Measurements from ENCODE around the gene HJURP.

The HJURP gene

DNA sequence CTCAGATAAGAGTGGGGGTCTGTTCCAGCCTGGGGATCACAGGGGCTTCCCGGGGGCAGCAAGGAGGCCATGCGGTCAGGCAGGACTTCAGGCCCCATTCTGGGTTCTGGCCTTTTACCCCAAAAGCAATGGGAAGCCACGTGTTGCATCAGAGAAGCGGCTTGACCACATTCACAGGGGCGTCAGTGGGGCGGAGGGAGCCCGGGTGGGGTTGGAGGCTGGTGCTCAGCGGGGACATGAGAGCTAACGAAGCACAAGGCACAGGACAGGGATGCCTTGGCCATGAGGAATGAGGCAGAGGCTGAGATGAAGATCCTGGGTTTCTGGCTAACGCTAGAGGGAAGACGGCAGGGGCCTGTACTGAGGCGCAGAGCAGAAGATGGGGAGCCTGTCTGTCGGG lies 6.1 kb downstream of the HJURP start:
- DNase-seq: no peak

DNA sequence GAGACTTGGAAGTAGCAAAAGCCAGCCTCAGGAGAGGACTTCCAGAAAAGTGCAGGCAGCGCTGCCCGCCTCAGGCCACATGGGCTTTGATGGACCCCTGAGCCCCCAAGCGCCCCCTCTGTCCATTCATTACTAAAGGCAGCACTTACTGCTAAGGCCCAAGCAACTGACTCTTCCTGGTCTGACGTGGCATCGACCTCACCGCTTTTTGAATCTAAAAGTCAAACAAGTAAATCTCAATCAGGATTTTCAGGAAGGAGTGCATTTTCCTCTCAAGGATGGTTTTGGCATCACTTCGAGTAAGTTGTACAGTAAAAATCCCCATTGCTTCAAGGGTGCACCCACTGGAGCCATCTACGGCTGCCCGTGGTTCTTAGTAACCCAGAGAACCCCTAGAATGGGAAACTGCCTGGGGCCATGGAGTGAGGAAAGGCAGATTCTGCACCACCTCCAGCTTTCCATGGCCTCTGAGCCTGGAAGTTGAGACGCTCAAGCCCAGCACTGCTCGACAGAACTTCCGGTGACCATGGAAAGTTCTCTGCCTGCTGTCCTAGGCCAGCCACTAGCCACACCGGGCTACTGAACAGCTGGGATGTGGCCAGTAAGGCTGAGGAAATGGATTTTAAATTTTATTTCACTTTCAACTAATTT lies 7.0 kb downstream of the HJURP start:
- no peak for DNase-seq

DNA sequence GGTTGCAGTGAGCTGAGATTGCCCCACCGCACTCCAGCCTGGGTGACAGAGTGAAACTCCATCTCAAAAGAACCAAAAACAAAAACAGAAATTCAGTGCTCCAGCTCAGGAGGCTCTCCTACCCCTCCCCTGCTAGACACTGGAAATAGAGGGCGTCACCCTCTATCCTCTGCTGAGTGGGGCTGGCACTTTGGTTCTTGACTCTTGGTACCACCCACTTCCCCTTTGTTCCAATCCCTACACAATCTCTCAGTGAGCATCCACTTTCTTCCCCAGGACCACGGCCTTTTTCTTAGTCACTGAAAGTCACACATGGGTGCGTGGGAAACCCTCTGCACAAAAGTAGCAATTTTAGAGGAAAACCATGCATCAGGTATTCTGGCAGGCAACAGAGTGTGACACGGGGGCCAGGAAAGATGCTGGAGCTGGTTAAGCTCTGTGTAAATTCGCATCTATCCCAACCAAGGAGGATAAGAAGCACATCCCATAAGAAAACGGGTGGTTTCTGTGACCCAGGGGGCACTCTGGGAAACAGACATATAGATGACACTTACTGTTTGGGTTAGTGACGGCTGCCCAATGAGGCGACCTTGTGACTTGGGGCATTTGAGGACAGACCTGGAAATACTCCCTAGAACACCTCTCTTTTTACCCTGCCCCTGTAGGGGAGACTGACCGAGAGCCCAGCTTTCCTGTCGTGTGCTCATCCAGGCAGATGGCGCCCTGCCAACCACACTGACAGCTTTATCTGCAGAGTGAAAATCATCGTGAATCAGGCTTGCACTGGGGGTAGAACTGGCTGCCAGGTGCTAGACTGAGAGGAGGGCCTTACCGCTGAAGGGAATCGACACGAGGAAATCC lies 7.7 kb downstream of the HJURP start:
- no peak for DNase-seq

DNA sequence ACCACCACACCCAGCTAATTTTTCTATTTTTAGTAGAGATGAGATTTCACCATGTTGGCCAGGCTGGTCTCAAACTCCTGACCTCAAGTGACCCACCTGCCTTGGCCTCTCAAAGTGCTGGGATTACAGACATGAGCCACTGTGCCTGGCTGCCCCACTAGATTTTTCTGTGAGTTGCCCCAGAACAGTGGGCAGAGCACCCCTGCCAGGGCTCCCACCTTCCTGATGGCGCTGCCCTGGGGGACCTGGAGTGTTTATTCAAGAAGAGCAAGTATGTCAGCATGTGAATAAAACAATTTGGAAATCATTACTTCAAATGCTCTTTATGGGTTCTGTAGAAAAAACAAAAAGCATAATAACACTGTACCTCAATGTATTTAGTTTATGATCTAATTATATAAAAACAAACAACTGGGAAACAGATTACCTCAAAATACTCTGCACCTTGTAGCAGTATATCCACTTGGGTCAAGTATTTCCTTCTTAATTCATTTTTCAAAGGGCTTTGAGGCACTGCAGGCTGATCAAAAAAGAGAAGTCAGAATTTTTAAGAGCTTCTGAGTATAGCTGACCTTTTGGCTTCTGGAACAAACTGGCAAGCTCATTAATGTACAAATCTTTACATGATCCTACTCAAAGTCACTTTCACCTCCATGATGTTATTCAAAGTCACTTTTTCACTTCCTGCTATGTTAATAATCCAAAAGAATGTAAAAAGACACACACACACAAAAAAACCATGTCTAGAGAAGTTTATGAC lies 8.9 kb downstream of the HJURP start:
- DNase-seq: no peak

DNA sequence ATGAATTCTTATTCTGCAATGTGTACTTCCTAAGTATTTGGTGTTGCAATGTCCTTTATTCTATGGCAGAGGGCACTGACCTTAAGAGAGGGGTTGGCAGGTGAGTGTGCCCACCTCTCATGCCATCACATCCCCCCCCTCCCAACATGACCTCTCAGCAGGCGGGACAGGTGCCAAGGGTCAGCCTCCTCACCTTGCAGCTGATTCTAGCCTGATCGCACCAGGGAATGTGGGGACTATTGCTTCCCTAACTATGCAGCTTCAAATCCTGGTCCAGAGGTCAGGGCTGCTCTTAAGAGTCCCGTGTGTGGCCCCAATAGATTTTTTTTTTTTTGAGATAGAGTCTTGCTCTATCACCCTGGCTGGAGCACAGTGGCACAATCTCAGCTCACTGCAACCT lies 9.5 kb downstream of the HJURP start:
- no peak for DNase-seq

DNA sequence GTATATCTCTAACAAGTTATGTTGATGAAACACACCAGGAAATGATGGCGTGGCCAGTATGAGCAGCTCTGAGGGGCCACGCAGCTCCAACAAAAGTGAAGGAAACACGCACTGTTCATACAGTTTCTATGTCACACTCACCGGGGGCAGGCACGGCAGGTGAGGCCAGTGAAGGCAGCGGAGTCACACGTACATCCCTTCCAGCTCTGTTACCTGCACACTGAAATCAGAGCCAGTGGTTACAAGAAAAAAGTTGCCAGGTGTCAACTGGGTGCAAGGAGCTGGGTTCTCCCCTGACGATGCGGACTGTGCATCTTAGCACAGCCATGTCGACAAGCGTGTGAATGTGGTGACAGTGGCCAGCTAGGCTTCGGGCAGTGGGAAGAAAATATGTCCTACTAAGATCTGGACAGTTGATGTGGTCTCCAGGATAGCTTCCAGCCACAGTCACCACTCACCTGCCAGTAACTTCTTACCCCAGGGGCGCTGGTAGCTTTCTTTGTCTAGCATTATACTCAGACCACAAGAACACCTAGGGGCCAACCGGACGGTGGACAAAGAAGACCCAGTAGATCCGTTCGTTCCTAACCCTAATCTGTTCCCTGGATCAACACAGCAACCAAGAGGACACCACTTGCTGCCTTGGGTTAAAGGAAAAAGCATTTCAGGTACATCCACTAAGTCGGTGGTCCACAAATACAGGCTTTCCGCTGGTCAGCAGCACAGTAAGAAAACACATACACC lies 10.1 kb downstream of the HJURP start:
- no peak for DNase-seq

DNA sequence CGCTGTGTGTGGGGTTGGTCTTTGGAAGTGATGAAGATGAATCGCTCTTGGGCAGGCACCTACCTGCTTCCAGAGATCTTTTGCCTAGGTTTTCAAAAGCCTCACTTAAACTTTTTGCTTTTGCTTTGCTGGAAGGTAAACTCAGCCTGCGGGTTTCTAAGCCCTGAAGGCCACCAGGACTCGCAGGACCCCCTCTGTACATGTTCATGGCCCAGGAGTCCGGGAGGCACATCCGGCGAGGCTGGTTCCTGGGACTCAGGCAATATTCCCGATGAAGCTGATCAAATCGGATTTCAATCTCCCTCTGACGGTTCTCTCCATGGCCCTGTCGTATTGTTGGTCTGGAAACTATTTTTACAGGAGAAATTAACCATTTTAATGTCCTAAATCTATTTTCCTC lies 13.2 kb downstream of the HJURP start:
- DNase-seq: no peak

DNA sequence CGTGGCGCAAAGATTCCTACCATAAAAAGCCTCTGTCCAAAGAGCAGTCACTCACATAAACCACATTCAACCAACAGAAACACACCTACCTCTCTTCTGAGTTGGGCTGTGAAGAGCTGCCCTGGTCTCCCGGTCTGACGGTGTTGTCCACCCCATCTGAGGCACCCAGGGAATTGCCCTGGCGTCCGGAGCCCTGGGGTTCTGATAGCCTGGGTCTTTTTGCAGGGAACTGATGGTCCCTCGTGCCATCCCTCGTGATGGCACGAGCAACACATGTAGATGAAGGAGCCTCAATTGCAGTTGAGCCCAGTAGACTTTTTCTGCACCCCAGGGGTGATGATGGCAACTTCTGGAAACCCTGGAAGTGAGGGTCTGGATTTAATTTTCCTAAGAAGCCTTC lies 13.8 kb downstream of the HJURP start:
- no peak for DNase-seq

DNA sequence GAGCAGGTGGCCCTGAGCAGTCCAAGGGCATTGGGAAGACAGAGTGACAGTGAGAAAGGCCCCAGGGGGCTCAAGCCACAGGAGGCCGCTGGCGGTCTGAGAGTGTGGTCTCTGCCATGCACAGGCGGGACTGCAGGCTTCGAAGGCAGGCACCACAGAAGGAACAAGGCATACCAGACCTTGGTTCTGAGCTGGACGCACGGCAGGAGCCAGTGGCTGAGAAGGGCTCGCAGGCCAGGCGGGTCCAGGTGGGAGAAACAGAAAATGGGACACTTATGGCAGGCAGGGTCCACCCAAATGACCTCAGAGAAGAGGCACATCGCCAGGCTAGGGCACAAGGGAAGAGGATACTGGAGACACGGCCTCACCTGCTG lies 14.9 kb downstream of the HJURP start:
- DNase-seq: no peak

DNA sequence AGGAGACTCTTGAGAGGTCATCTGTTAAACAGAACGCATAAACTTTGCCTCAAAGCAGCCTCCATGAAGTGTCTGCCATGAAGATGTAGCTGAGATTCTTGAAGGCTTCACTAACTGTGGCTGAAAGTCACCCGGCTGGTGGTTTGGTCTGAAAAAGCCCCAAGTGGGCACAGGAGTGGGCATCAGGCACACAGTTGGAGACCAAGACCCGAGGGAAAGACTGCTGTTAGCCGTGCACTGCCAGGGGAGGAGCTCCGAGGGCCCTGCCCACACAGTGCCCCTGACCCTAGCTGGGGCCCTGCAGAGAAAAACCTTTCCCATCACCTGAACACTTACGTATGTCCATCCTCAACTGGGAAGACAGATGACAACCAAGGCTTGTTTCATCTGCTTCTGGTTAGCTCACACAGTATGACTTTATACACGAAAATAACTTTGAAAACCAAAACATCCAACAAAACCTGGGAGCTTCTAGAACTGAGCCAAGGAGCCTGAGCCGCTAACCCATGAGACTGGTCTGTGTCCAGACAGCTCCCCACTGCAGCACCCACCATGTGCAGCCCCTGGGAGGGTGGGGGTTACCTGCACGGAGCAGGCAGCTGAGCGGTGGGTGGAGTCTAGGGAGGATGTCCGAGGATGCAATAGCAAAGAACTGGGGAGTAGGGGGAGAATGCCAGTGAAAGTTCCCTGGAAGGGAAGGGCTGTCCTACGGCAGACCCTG lies 15.4 kb downstream of the HJURP start:
- no peak for DNase-seq

DNA sequence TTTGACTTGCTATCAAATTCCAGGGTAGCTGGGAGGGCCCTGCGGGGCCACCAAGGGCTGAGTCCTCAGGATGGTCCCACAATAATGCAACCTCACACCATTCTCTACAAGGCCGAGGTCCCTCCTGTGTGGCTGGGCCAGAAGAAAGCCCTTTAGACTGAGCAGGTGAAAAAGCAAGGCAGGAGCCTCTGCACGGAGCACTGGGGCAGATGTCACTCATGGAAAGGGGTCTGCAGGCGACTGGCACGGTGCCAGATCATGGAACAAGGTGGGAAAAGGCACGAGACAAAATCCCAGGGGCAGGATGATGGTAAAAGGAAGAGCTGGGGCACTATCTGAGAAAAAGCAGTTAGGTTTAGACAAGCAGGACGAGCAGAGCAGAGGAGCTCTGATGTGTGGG lies 16.1 kb downstream of the HJURP start:
- DNase-seq: no peak

DNA sequence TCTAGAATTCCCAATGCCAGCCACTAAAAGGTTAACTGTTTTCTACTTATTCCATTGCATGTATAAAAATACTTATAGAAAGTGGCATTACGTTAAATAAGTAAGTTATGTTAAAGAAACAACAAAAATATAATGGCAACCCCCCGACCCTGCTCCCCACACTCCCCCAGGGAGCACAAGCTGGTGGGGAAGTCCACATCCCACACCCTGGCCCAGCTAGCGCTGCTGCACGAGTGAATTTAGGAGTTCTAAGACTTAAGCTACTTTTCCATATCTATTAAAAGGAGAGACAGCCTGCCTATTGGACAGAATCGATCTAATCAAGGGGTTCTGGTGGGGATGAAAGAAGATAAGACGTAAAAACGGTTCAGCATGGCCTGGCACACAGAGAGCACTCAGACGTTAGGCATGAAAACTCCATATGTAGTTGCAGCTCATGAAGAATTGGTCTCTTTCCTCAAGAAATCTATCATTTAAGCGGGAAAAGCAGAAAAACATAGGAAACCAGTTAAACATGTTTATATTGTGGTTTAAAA lies 16.6 kb downstream of the HJURP start:
- DNase-seq: no peak

DNA sequence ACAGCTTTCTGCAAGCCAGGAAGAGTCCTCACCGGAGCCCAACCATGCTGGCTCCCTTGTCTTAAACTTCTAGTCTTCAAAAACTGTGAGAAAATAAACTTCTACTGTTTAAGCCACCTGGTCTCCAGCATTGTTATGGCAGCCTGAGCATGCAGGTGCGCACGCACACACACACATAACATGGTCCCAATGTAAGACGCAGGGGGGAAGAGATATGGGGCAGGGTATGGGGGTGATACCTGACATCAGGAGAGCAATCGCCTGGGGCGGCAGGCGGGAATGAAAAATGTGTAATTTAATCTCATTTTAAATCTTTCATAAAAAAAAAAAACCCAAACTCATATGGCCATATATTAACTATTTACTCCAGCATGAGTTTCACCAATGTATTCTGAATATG lies 18.0 kb downstream of the HJURP start:
- no peak for DNase-seq

DNA sequence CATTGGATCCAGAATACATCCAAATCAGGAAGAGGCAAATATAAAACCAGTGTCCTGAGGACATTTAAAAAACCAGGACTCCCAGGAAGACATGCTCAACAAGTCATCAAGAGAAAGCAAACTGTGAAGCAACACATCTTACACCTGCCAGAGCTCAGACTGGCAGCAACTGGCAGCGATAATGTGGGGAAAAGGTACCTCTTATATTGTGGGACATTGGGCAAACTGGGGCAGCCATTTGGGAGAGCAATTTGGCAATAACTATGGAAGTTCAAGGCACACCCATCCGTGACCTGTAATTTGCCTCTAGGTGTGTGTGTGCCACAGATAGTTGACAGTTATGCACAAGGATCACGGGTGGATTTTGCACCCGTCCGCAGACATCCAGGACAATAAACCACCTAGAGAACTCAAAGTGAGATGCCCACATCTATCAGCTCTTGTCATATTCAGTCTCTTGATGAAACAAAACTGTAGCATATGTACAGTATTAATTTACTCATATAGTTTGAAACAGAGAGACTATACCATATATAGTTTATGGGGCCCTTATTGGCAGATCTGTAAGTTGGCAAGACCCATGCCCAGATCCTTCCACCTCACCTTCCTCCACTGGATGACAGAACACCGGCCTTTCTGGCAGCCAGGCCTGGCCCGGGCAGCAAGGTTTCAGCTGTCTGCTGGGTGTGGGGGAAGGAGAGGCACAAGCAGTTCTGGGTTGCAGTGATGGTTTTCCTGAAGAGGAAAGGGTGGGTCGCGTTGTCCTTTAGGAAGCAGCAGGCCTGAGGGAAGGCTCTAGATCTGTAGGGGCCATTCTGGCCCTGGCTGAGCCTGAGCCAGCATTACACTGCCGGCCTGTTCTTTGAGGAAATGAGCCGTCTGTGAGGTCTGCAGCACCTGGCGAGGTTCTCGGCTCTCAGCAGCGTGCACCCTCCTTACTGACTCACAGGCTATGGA lies 18.8 kb downstream of the HJURP start:
- DNase-seq: no peak

DNA sequence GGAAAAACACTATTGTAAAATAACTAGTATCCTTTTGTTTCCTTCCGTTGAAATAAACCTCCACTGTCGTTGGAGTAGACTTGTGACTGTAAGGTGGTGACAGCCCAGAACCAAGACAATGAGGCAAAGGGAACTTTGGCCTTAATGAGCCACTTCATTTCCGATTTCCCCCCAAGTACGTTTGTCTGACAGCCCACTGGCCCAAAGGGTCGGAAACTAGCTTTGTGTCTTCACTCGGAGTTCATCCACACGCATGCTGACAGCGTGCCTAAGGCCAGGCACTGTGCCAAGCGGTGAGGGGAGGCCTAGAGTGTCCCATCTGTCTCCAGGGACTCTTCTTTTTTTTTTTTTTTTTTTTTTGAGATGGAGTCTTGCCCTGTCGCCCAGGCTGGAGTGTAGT lies 21.0 kb downstream of the HJURP start:
- DNase-seq: no peak

DNA sequence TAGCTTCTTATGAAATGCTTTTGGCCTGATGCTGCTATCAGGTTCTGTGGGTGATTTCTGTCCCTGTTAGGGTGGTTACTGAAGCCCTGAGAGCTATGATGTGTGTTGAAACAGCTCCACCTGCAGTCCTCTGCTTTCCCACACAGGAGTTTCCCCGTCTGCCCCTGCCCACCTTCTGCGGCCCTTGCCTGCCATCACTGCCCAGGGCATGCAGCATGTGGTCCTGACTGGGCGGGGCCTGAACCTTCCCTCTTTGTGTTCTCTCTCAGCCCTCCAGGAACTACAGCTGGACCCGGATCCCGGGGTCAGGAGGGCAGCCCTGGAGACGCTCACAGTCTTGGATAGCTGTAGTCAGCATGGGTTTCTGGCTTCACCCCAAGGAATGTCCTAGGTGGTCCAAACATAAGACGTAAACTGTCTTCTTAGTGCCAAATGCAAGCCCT lies 21.4 kb downstream of the HJURP start:
- DNase-seq: no peak

DNA sequence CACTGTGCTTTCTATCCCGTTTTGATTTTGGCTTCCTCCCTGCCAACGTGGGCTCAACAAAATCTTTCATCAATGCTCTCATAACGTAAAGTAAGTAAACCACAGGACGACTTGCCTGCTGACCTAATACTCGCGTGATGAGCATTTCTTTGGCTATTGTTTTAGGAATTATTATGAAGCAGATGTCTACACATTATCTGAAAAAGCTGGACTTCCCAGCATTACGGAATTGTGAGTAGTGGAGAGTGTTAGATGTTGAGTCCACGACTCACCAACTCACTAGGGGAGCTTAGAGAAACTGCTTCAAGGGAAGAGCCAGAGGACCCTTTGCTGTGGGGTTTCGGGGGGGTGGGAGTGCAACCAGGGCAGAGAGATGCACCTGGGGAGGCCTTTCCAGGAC lies 21.9 kb downstream of the HJURP start:
- no peak for DNase-seq

DNA sequence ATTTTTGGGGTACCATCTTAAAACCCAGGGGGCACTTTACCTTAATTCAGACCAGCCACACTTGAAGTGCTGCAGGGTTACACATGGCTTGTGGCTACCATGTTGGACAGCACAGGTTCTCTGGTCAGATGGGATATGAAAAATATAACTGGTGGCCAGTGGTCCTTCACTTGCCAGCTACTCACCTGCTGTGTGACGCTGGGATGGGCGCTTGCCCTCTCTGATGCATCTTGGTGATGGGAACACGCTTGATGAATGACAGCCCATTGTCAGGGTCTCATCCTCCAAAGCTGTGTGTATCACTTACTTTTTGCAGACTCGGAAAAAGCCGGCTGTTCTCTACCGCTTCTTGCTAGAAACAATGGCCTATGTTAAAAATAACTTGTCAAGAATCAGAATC lies 22.5 kb downstream of the HJURP start:
- DNase-seq: no peak

DNA sequence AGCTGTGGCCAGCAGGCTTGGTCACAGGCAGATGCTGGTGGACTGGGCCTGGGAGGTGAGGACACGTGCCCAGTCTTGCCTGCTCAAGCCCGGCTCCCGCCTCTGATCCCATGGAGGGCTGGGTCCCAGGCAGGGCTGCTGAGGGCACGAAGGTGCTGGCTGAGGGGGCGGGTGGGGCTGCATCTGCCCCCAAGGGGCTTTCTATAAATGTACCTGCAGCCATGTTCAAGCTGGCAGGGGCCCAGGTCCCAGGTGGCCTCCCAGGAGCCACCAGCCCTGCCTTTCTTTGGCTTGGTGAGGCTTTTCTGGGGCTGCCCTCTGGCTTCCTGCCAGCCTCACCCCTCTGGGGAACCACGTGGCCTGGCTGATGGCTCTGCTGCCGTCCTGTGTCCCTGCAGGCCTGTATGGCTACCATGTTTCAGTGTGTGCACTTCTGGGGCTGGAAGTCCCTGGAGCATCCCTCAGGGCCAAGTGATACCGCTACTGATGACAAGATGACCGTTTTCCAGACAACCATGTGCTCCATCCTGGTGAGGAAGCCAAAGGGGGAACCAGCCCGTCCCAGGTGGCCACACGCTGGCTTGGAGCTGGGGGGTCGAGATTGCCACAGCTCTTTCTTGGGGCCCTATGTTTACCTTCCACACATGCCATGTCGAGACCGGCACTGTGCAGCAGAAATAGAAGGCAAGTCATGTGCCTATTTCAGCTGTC lies 23.2 kb downstream of the HJURP start:
- DNase-seq: no peak

DNA sequence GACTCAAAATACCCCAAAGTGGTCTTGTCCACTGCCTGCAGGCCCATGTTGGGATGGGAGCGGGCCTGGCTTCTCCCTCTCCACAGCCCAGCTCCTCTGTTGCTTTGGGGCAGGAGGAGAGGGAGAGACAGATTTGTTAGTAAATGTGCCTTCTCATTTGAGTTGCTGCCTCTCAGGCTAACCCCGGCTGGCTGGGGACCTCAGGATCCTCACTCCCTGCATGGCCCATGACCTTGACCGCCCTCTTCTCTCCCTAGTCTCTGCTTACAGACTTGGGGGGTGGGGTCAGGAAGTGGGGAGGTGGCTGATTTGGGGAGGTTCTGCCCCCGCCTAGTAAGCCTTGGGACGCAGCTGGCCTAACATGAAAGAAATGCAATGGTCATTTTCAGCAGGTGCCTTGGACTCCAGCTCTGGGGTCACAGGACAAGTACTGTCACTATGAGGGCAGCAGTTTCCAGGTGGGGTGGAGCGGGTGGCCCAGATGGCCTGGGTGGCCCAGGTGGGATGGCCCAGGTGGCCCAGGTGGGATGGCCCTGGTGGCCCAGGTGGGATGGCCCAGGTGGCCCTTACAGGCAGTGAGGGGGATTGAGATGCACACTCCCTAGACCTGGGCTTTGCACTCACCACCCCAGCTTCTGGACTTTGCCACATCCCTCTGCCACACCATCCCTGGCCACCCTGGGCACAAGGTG lies 24.1 kb downstream of the HJURP start:
- DNase-seq: no peak

Measured in activated CD4-positive, alpha-beta T cell treated with anti-CD3 and anti-CD28 coated beads, Interleukin-2, amount 50 U/mL, for 1 hour (primary cell).